Measurements from ENCODE around the gene CREB3L2.

The CREB3L2 gene

GRCh38 chr7:137846549-137846826 lies 155.4 kb downstream of the CREB3L2 start (continued):
- TF ChIP-seq ZNF549 (tag by site-specific recombination; IDR thresholded peaks at IDR 0.05) (no peak), ZNF629 (tag by site-specific recombination; IDR thresholded peaks at IDR 0.05) (no peak), ZNF394 (tag by site-specific recombination; IDR thresholded peaks at IDR 0.05; ENCODE audit: borderline replicate concordance) (no peak), PRDM2 (tag by site-specific recombination; IDR thresholded peaks at IDR 0.05; ENCODE audit: borderline replicate concordance) (no peak)

DNA sequence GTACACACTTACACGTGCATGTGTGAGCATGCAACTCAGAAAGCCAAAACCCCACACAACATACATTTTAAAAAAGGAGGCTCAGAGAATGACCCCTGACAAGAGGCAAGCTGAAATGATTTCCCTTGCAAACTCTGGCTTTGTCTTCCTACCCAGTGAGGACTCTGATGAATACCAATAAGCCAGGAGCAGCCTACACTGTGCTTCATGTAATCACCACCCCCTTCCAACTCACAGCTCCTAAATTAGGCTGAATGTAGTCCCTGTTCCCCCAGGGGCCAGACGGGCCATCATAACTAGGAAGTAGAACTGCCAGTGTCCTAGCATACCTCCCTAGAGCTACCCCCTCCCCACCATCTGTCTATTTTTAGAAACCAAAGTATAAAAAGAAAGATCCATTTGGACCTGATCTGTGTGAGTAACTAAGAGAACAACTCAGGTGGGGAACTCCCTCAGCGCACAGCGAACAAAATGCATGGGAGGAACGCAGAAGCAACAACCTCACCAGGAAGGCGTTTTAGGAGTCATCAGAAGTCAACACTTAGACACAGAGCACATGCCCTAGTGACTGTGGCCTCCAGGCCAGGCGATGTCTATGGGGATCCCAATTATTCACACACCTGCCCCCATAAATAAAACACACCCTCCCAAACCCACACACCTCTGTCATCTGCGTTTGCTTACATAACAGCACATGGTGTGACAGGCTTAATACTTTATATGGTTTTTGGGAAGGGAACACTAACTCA lies 157.0 kb downstream of the CREB3L2 start:
- H3K36me3 ChIP-seq (ENCODE audit: control insufficient read depth in 2 of 2, insufficient read depth in 1 of 2, low read length in 2 of 2), result no peaks in the 10 kb centered on the region
- H3K27ac ChIP-seq (ENCODE audit: extremely low read depth, low read depth, low read length), result no peak overlapping the region
- CTCF ChIA-PET, result no interaction called here
- TF ChIP-seq ZNF211 (tag by site-specific recombination; IDR thresholded peaks at IDR 0.05; ENCODE audit: low read depth), result no peak
- no peak for TF ChIP-seq GLIS2 (tag by site-specific recombination; IDR thresholded peaks at IDR 0.05)
- TF ChIP-seq ZNF266 (tag by site-specific recombination; IDR thresholded peaks at IDR 0.05; ENCODE audit: low read depth), result no peak
- TF ChIP-seq, protein P1, sequence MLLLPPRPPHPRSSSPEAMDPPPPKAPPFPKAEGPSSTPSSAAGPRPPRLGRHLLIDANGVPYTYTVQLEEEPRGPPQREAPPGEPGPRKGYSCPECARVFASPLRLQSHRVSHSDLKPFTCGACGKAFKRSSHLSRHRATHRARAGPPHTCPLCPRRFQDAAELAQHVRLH (tag by site-specific recombination; IDR thresholded peaks at IDR 0.05), result no peak
- TF ChIP-seq, protein P2, sequence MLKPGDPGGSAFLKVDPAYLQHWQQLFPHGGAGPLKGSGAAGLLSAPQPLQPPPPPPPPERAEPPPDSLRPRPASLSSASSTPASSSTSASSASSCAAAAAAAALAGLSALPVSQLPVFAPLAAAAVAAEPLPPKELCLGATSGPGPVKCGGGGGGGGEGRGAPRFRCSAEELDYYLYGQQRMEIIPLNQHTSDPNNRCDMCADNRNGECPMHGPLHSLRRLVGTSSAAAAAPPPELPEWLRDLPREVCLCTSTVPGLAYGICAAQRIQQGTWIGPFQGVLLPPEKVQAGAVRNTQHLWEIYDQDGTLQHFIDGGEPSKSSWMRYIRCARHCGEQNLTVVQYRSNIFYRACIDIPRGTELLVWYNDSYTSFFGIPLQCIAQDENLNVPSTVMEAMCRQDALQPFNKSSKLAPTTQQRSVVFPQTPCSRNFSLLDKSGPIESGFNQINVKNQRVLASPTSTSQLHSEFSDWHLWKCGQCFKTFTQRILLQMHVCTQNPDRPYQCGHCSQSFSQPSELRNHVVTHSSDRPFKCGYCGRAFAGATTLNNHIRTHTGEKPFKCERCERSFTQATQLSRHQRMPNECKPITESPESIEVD (tag by site-specific recombination; IDR thresholded peaks at IDR 0.05), result no peak
- no peak for TF ChIP-seq ZNF239 (tag by site-specific recombination; IDR thresholded peaks at IDR 0.05)
- no peak for TF ChIP-seq PRDM2 (tag by site-specific recombination; IDR thresholded peaks at IDR 0.05; ENCODE audit: borderline replicate concordance)
- H3K4me1 ChIP-seq (ENCODE audit: control insufficient read depth, insufficient read depth, low read length), result no peaks in the 10 kb centered on the region
- no peak overlapping the region for H3K4me3 ChIP-seq (ENCODE audit: low read depth, low read length)
- POLR2A ChIA-PET, result no interaction called here
- no peaks in the 10 kb centered on the region for H3K9me3 ChIP-seq (ENCODE audit: control insufficient read depth, insufficient read depth, low read depth, low read length)
